Activated CD4-positive, alpha-beta T cell treated with anti-CD3 and anti-CD28 coated beads, Interleukin-2, amount 50 U/mL, for 4 hours (primary cell): ENCODE measurements around the gene TMEM123.
A peak's percentile ranks its signal among the peaks of the same experiment; 100 is the strongest.
"Not testable (repeated sequence)": the region's sequence is repeated elsewhere in the genome, so short reads cannot be mapped to it uniquely, and the experiment has no call there.

Experiments
- DNase-seq, 2 experiments: peaks; one replicate each; pipeline ENCODE4 v3.0.0-alpha.2; 2020

The TMEM123 gene

DNA sequence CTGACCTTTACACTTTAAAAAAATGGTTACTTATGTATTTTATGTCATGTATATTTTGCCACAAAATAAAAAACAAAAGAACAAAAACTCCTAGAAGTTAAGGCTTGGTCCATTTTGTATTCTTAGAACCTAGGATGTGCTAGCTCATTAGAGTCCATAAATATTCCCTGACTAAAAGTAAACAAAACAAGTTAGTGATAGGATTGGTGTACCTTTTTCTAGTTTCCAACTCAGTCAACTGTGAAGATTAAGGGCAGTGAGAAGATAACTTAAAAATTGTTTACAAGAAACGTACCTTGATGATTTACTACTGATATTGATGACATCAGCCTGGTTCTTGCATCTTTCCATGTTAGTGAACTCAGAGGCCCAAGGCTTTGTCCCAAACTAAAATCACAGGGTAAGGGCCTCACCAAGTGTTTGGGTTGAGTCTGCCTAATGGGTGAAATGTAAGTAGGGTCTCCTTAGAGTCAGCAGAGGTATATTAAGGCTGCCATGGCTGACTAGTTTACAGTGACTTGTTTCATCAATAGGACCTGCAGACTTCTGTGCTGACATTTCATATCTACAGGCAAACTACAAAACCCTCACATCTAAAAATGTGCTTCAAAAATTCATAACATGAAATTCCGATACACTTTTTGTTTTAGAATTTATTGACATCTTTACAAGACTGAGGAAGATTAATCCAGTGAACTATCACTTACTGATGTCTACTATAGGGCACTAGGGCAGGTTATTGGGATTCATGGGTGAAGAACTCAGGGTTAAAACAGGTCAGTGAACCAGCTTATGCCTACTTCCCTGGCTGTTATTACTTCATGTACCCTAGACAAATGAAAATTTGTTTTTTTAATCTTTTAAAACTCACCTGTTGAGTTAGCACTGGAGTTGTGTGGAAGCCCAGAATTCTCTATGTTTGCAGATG lies 4.4 kb downstream of the TMEM123 start:
- no peak for DNase-seq

GRCh38 chr11:102447193-102447592 lies 5.4 kb downstream of the TMEM123 start:
- DNase-seq = no peak

GRCh38 chr11:102446606-102447005 lies 6.0 kb downstream of the TMEM123 start:
- DNase-seq = no peak

GRCh38 chr11:102444693-102445092 lies 7.9 kb downstream of the TMEM123 start:
- DNase-seq = not testable (repeated sequence)

GRCh38 chr11:102444142-102444541 lies 8.4 kb downstream of the TMEM123 start:
- not testable (repeated sequence) for DNase-seq

DNA sequence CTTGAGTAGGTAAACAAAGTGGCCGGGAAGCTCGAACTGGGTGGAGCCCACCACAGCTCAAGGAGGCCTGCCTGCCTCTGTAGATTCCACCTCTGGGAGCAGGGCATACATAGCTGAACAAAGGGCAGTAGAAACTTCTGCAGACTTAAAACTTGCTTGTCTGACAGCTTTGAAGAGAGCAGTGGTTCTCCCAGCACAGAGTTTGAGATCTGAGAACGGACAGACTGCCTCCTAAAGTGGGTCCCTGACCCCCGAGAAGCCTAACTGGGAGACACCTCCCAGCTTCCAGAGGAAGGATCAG lies 13.6 kb downstream of the TMEM123 start:
- not testable (repeated sequence) for DNase-seq

DNA sequence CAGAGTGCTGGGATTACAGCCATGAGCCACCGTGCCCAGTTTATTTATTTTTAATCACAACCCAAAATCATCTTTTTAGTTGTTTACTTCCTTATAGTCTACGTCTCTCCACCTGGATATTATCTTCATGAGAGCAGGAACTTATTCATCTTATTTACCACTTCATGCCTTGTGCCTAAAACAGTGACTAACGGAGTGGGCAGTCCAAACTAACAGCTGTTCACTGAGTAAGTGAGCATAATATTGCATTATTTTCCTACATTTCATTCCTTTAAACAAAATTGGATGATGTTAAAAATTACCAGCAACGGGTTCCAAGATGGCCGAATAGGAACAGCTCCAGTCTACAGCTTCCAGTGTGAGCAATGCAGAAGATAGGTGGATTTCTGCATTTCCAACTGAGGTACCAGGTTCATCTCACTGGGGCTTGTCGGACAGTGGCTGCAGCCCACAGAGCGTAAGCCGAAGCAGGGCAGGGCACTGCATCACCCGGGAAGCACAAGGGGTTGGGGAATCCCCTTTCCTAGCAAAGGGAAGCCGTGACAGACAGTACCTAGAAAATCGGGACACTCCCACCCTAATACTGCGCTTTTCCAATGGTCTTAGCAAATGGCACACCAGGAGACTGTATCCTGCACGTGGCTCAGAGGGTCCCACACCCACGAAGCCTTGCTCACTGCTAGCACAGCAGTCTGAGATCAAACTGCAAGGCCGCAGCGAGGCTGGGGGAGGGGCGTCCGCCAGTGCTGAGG lies 14.1 kb downstream of the TMEM123 start:
- DNase-seq = peak in 1 of 2 experiments; percentile 12

GRCh38 chr11:102437727-102438126 lies 14.8 kb downstream of the TMEM123 start:
- DNase-seq = no peak

DNA sequence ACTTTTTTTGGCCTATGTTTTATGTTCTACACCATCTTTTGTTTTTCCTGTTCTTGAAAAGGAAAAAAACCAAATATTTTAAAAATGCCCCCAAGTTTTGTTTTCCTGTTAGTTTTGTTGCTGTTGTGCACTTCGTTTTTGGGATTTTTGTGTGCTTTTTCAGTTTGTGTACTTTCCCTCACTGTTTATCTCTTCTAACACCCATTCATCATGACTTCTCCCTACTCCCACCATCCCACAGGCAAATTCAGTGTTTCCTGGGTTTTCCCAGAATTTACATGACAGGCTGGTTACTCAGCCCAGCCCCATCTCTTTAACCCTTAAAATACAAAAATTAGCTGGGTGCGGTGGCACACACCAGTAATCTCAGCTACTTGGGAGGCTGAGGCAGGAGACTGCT lies 15.6 kb downstream of the TMEM123 start:
- DNase-seq = no peak

DNA sequence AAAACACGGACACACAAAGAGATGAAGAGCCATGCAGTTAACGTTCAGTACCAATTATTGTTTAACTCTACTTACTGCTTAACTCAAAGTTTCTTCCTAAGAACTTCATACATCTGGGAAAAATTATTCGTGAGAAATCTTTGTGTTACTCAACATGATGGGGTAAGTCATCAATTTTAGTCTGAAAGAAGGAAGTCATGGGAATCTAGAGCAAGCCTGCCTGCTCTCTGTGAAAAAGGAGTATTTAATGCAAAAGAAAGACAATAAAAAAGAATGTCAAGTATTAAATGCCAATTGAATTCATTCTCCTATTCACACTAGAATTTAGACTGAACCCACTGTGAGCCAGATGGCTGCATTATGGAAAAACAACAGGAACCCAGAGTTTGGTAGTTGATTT lies 16.0 kb downstream of the TMEM123 start:
- DNase-seq = no peak

- DNase-seq = no peak
Observed at GRCh38 chr11:102435688-102436087, 16.9 kb downstream of the TMEM123 start.

DNA sequence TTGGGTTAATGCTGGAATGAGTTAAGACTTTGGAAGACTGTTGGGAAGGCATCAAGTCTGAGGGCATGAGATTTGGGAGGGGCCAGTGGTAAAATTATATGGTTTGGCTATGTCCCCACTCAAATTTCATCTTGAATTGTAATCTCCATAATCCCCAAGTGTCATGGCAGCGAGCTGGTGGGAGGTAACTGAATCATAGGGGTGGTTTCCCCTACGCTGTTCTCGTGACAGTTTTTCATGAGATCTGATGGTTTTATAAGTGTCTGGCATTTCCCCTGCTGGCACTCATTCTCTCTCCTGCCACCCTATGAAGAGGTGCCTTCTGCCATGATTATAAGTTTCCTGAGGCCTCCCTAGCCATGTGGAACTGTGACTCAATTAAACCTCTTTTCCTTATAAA lies 19.0 kb downstream of the TMEM123 start:
- DNase-seq = not testable (repeated sequence)

DNA sequence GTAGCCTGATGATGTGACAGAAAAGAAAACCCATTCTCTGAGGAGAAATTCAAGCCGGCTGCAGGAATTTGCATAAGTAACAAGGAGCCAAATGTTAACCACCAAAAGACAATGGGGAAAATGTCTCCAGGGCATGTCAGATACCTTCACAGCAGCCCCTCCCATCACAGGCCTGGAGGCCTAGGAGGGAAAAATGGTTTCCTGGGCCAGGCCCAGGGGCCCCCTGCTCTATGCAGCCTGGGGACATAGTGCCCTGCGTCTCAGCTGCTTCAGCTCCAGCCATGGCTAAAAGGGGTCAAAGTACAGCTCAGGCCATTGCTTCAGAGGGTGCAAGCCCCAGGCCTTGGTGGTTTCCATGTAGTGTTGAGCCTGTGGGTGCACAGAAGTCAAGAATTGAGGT lies 20.0 kb downstream of the TMEM123 start:
- DNase-seq = not testable (repeated sequence)

- DNase-seq = no peak
Observed at GRCh38 chr11:102431404-102431803, 21.2 kb downstream of the TMEM123 start.

- no peak for DNase-seq
Observed at GRCh38 chr11:102430158-102430836, 22.3 kb downstream of the TMEM123 start.

DNA sequence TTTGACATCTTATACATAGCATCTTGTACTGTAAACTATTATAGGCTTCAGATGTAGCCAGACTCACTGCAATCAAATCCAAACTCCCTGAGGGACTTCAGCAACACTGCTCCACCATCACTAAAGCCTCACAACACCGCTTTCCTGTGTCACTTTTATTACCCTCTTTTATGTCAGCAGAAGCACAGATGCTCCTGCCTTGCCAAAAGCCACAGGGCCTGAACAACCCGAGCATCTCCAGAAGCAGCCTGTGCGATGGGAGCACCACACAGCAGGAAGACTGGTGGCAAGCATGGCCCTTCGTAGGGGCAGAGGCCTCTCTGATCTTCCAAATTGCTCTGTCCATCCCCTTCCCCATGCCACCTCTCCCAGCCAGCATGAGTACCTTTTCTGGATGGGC lies 22.9 kb downstream of the TMEM123 start:
- no peak for DNase-seq

- no peak for DNase-seq
Observed at GRCh38 chr11:102429226-102429625, 23.3 kb downstream of the TMEM123 start.

- no peak for DNase-seq
Observed at GRCh38 chr11:102428696-102429095, 23.9 kb downstream of the TMEM123 start.

- no peak for DNase-seq
Observed at GRCh38 chr11:102427068-102427467, 25.5 kb downstream of the TMEM123 start.

- DNase-seq = no peak
Observed at GRCh38 chr11:102426570-102426969, 26.0 kb downstream of the TMEM123 start.

DNA sequence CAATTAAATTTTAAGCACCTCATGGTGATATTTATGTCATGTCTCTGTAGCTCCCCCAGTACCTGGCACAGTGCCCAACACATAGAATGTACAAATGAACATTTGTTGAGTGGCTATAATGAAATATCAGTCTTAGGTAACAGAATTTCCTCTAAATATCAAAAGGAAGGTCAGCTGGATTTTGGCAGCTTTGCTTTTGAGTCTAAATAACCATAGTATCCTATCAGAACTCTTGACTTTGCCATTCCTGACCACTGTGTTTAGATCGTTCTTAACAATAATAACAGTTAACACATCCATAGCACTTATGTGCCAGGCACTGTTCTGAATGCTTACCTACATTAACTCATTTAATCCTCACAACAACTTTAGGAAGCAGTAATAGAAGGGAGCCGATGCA lies 26.6 kb downstream of the TMEM123 start:
- no peak for DNase-seq

GRCh38 chr11:102423936-102424335 lies 28.6 kb downstream of the TMEM123 start:
- no peak for DNase-seq
